Chondrocyte (in vitro differentiated cells): Measurements from ENCODE around the gene FAM78B. TPM values are rescaled to one million over a fixed set of nuclear protein-coding genes. Genes with fewer than 3 reads are reported as not detected.

Experiments
- DNase-seq: peaks from one replicate; pipeline ENCODE4 v3.0.0; 2021; ENCODE audit warnings: mixed read lengths, low spot score
- H3K27ac Mint-ChIP-seq: one replicate; pipeline ENCODE4 v1.8.0; 2021; ENCODE audit warnings: mild to moderate bottlenecking, moderate library complexity, mixed read lengths; ENCODE audit not compliant: unreplicated experiment
- H3K27me3 Mint-ChIP-seq: 2 replicates; pipeline ENCODE4 v1.8.0; 2021; ENCODE audit warnings: low read depth, mixed read lengths
- H3K36me3 Mint-ChIP-seq: 2 replicates; pipeline ENCODE4 v1.8.0; 2021; ENCODE audit warnings: low read depth, mixed read lengths
- H3K4me1 Mint-ChIP-seq: 2 replicates; pipeline ENCODE4 v1.8.0; 2021; ENCODE audit warnings: low read depth, mild to moderate bottlenecking, mixed read lengths
- H3K4me3 Mint-ChIP-seq: one replicate; pipeline ENCODE4 v1.8.0; 2021; ENCODE audit warnings: mild to moderate bottlenecking, moderate library complexity, mixed read lengths; ENCODE audit not compliant: unreplicated experiment
- H3K9me3 Mint-ChIP-seq: 2 replicates; pipeline ENCODE4 v1.8.0; 2021; ENCODE audit warnings: low read depth, mixed read lengths
- CTCF ChIP-seq: fragments of 200-600 bp; sonication (generic); IDR thresholded peaks from 2 replicates; pipeline ENCODE4 v1.5.0; 2021; ENCODE audit warnings: antibody characterized with exemption, mild to moderate bottlenecking, moderate library complexity
- total RNA-seq: library from RNA; stranded (reverse); gene quantifications from 3 replicates; pipeline ENCODE4 v1.2.1, GENCODE V29; 2021

FAM78B gene
- total RNA-seq, 1 donor from 2014 or later = 0.22 TPM

- H3K27me3 Mint-ChIP-seq = no peaks in the 10 kb centered on the region
- TF ChIP-seq CTCF = no peak
- peaks cover 7% of the 10 kb centered on the region for H3K9me3 Mint-ChIP-seq
- no peaks in the 10 kb centered on the region for H3K36me3 Mint-ChIP-seq
- H3K4me3 Mint-ChIP-seq = no peak overlapping the region
- DNase-seq = no peak
- no peaks in the 10 kb centered on the region for H3K4me1 Mint-ChIP-seq
- no peak overlapping the region for H3K27ac Mint-ChIP-seq
Observed at GRCh38 chr1:166128195-166128594, 38.6 kb downstream of the FAM78B start.

- no peaks in the 10 kb centered on the region for H3K4me1 Mint-ChIP-seq
- no peak for DNase-seq
- H3K4me3 Mint-ChIP-seq = no peak overlapping the region
- H3K36me3 Mint-ChIP-seq = no peaks in the 10 kb centered on the region
- peaks cover 3% of the 10 kb centered on the region for H3K9me3 Mint-ChIP-seq
- H3K27me3 Mint-ChIP-seq = no peaks in the 10 kb centered on the region
- H3K27ac Mint-ChIP-seq = no peak overlapping the region
- no peak for TF ChIP-seq CTCF
Observed at GRCh38 chr1:166127003-166127402, 39.8 kb downstream of the FAM78B start.

- peaks cover 3% of the 10 kb centered on the region for H3K9me3 Mint-ChIP-seq
- DNase-seq = no peak
- H3K27me3 Mint-ChIP-seq = peaks cover 3% of the 10 kb centered on the region
- TF ChIP-seq CTCF = no peak
- no peaks in the 10 kb centered on the region for H3K36me3 Mint-ChIP-seq
- H3K4me1 Mint-ChIP-seq = no peaks in the 10 kb centered on the region
- H3K4me3 Mint-ChIP-seq = no peak overlapping the region
- H3K27ac Mint-ChIP-seq = no peak overlapping the region
Observed at GRCh38 chr1:166122873-166123466, 43.8 kb downstream of the FAM78B start.

GRCh38 chr1:166121010-166121409 lies 45.8 kb downstream of the FAM78B start:
- no peaks in the 10 kb centered on the region for H3K9me3 Mint-ChIP-seq
- H3K36me3 Mint-ChIP-seq = no peaks in the 10 kb centered on the region
- no peak for DNase-seq
- no peaks in the 10 kb centered on the region for H3K4me1 Mint-ChIP-seq
- H3K27me3 Mint-ChIP-seq = peaks cover 3% of the 10 kb centered on the region
- no peak overlapping the region for H3K27ac Mint-ChIP-seq
- H3K4me3 Mint-ChIP-seq = no peak overlapping the region
- TF ChIP-seq CTCF = no peak

DNA sequence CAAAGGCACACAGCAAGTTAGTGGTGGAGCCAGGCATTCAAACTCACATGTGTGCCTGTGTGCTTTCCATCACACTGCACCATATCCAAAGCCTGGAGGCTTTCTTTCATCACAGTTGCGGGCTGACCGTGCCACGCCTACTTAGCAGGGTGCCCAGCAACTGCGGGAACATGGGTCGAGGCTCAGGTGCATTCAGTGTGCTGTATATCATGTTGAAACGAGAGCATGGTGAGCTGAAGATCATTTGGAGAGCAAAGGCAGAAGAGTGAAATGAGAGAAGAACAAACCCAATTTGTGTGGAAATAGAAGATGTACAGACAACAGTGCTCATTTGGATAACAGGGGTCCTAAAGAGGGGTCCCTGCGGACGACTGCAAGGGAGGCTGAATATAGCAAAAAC lies 46.5 kb downstream of the FAM78B start:
- Mint-ChIP-seq H3K4me1 (no peaks in the 10 kb centered on the region), H3K4me3 (no peak overlapping the region), H3K36me3 (no peaks in the 10 kb centered on the region), H3K9me3 (no peaks in the 10 kb centered on the region), H3K27ac (no peak overlapping the region), H3K27me3 (peaks cover 3% of the 10 kb centered on the region)
- no peak for DNase-seq
- no peak for TF ChIP-seq CTCF
